PC-9 (cell line): ENCODE measurements around the gene TMEM11.

ENCODE experiments used
- CTCF ChIP-seq: fragments of 200-600 bp; sonication (generic); conservative IDR thresholded peaks from 2 replicates; pipeline ENCODE4 v1.6.1; 2017; ENCODE audit warnings: mixed run types, antibody characterized with exemption, mild to moderate bottlenecking, moderate library complexity
- EZH2 ChIP-seq: fragments of 200-600 bp; sonication (generic); IDR thresholded peaks from 2 replicates; pipeline ENCODE4 v1.8.0; 2017; ENCODE audit warnings: antibody characterized with exemption, low read depth

GRCh38 chr17:21160401-21160800 is 53.6 kb downstream of the TMEM11 start:
- TF ChIP-seq CTCF (no peak), EZH2 (no peak)
